DOHH2 (cell line): Measurements from ENCODE around the gene LSAMP.

Experiments
- H3F3A ChIP-seq: fragments of 200-600 bp; sonication (generic), shearing (Covaris generic); 2 replicates; pipeline ENCODE4 v1.6.0; 2016; ENCODE audit warnings: antibody characterized with exemption, mild to moderate bottlenecking; ENCODE audit not compliant: control insufficient read depth, insufficient read depth
- H3K27ac ChIP-seq: fragments of 200-600 bp; sonication (generic); 2 replicates; pipeline ENCODE4 v1.5.1; 2014; ENCODE audit warnings: low read depth, mild to moderate bottlenecking, low read length, moderate library complexity
- H3K27me3 ChIP-seq: fragments of 200-600 bp; sonication (generic); 2 replicates; pipeline ENCODE4 v1.6.1; 2014; ENCODE audit warnings: mild to moderate bottlenecking, low read length, mixed read lengths; ENCODE audit not compliant: control insufficient read depth
- H3K36me3 ChIP-seq: fragments of 200-600 bp; sonication (generic); 2 replicates; pipeline ENCODE4 v1.6.1; 2014; ENCODE audit warnings: mild to moderate bottlenecking, low read length, moderate library complexity, mixed read lengths; ENCODE audit not compliant: control insufficient read depth
- H3K4me1 ChIP-seq: fragments of 200-600 bp; sonication (generic); 2 replicates; pipeline ENCODE4 v1.6.1; 2014; ENCODE audit warnings: mild to moderate bottlenecking, low read length, mixed read lengths; ENCODE audit not compliant: control insufficient read depth
- H3K4me2 ChIP-seq: fragments of 200-600 bp; sonication (generic); 2 replicates; pipeline ENCODE4 v1.6.0; 2014; ENCODE audit warnings: mild to moderate bottlenecking, low read length, moderate library complexity
- H3K4me3 ChIP-seq: fragments of 200-600 bp; sonication (generic); 2 replicates; pipeline ENCODE4 v1.5.1; 2014; ENCODE audit warnings: mild to moderate bottlenecking, low read length, mixed read lengths
- H3K79me2 ChIP-seq: fragments of 200-600 bp; sonication (generic); 2 replicates; pipeline ENCODE4 v1.6.1; 2014; ENCODE audit warnings: mild to moderate bottlenecking, low read length, mixed read lengths; ENCODE audit not compliant: control insufficient read depth
- H3K9me2 ChIP-seq: fragments of 200-600 bp; sonication (generic); replicated peaks from 2 replicates; pipeline ENCODE4 v1.6.1; 2014; ENCODE audit warnings: mild to moderate bottlenecking, low read length, mixed read lengths; ENCODE audit not compliant: control insufficient read depth
- H3K9me3 ChIP-seq: fragments of 200-600 bp; sonication (generic); 2 replicates; pipeline ENCODE4 v1.6.1; 2014; ENCODE audit warnings: antibody characterized with exemption, low read length, mixed read lengths; ENCODE audit not compliant: control insufficient read depth, insufficient read depth
- H4K20me1 ChIP-seq: fragments of 200-600 bp; sonication (generic); 2 replicates; pipeline ENCODE4 v1.6.0; 2014; ENCODE audit warnings: low read depth, mild to moderate bottlenecking, antibody characterized with exemption, low read length, moderate library complexity; ENCODE audit not compliant: control insufficient read depth, insufficient read depth
- EZH2phosphoT487 ChIP-seq: fragments of 200-600 bp; sonication (generic); IDR thresholded peaks from 2 replicates; pipeline ENCODE4 v1.6.1; 2017; ENCODE audit warnings: borderline replicate concordance, mild to moderate bottlenecking, antibody characterized with exemption, low read length, moderate library complexity, mixed read lengths
- TF ChIP-seq, protein P1 (sequence below): fragments of 200-600 bp; sonication (generic); IDR thresholded peaks from one replicate; pipeline ENCODE4 v1.5.1; 2014; ENCODE audit warnings: antibody characterized with exemption, mild to moderate bottlenecking, low read depth, low read length; ENCODE audit not compliant: poor library complexity, severe bottlenecking

The LSAMP gene

DNA sequence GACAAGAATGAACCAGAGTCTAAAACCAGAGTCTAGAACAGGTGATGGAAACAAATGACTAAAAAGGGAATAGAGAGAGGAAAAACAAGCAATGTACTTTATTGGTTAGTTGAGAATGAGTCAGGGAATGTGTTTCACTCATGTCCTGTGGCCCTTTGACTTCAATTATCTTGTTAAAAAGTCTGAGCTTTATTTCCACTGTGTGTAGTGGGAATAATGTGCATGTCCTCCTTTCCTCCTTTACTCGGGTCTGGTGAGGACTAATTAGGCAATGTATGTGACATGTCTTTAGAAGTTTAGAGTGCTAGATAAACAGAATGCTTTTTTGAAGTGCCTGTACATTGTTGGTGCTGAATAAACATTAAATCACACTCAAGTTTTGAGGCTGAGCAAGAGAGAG is 21.3 kb downstream of the LSAMP start:
- no peaks in the 10 kb centered on the region for H3K9me2 ChIP-seq
- no peak for TF ChIP-seq EZH2phosphoT487
- TF ChIP-seq, protein P1, sequence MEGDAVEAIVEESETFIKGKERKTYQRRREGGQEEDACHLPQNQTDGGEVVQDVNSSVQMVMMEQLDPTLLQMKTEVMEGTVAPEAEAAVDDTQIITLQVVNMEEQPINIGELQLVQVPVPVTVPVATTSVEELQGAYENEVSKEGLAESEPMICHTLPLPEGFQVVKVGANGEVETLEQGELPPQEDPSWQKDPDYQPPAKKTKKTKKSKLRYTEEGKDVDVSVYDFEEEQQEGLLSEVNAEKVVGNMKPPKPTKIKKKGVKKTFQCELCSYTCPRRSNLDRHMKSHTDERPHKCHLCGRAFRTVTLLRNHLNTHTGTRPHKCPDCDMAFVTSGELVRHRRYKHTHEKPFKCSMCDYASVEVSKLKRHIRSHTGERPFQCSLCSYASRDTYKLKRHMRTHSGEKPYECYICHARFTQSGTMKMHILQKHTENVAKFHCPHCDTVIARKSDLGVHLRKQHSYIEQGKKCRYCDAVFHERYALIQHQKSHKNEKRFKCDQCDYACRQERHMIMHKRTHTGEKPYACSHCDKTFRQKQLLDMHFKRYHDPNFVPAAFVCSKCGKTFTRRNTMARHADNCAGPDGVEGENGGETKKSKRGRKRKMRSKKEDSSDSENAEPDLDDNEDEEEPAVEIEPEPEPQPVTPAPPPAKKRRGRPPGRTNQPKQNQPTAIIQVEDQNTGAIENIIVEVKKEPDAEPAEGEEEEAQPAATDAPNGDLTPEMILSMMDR: no peak
- H3K27ac ChIP-seq: no peak overlapping the region
- H3K27me3 ChIP-seq: no peaks in the 10 kb centered on the region
- no peak overlapping the region for H3K4me3 ChIP-seq
- no peaks in the 10 kb centered on the region for H4K20me1 ChIP-seq
- H3K9me3 ChIP-seq: no peaks in the 10 kb centered on the region
- H3K4me1 ChIP-seq: no peaks in the 10 kb centered on the region
- H3F3A ChIP-seq: no peaks in the 10 kb centered on the region
- no peaks in the 10 kb centered on the region for H3K36me3 ChIP-seq
- H3K79me2 ChIP-seq: no peaks in the 10 kb centered on the region
- no peak overlapping the region for H3K4me2 ChIP-seq

DNA sequence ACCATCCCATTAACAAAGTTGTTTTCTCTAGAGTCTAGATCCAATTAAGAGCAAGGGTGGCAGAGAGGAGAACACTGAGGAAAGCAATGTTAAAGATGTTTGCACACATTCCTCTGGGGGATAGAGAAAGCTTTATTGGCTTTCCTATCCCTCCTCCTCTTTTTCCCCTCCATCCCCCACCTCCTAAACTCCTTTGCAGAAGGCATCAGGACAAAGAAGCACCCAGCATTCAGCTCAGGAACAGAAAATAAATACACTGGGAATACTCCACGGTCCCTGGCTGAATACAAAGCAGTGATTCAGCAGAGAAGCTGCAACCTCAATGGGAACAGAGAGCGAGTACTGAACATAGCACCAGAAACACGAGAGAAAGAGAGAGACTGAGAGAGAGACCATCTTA is 21.9 kb downstream of the LSAMP start:
- no peaks in the 10 kb centered on the region for H3K79me2 ChIP-seq
- H3K36me3 ChIP-seq: no peaks in the 10 kb centered on the region
- no peak overlapping the region for H3K4me3 ChIP-seq
- H3K4me1 ChIP-seq: no peaks in the 10 kb centered on the region
- H3K9me3 ChIP-seq: no peaks in the 10 kb centered on the region
- H3K9me2 ChIP-seq: no peaks in the 10 kb centered on the region
- no peak overlapping the region for H3K27ac ChIP-seq
- no peak overlapping the region for H3K4me2 ChIP-seq
- no peaks in the 10 kb centered on the region for H3F3A ChIP-seq
- no peaks in the 10 kb centered on the region for H3K27me3 ChIP-seq
- TF ChIP-seq, protein P1: no peak
- no peak for TF ChIP-seq EZH2phosphoT487
- no peaks in the 10 kb centered on the region for H4K20me1 ChIP-seq

DNA sequence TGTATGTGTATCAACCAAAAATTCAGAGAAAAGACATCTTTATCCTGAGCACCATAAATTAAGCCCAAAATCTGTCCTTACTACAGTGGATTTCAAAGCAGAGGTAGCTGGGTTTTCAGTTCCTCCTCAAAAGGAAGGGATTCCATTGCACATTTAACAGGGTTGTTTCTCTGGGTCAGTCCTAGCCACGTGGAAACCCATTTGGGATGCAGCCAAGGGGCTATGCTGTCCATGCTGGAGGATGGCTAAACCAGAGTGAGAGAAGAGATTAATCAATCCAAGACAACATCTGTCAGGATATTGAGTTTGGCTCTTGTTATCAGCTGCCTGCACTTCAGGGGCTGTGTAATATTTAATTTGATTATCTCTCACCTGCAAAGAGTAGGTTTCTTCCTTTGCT is 28.1 kb downstream of the LSAMP start:
- no peak overlapping the region for H3K4me3 ChIP-seq
- H3K79me2 ChIP-seq: no peaks in the 10 kb centered on the region
- H3K27ac ChIP-seq: no peak overlapping the region
- H3K9me2 ChIP-seq: no peaks in the 10 kb centered on the region
- no peaks in the 10 kb centered on the region for H3K4me1 ChIP-seq
- no peak for TF ChIP-seq EZH2phosphoT487
- TF ChIP-seq, protein P1: no peak
- no peaks in the 10 kb centered on the region for H3K27me3 ChIP-seq
- H3F3A ChIP-seq: no peaks in the 10 kb centered on the region
- H3K9me3 ChIP-seq: no peaks in the 10 kb centered on the region
- H4K20me1 ChIP-seq: no peaks in the 10 kb centered on the region
- no peak overlapping the region for H3K4me2 ChIP-seq
- no peaks in the 10 kb centered on the region for H3K36me3 ChIP-seq

DNA sequence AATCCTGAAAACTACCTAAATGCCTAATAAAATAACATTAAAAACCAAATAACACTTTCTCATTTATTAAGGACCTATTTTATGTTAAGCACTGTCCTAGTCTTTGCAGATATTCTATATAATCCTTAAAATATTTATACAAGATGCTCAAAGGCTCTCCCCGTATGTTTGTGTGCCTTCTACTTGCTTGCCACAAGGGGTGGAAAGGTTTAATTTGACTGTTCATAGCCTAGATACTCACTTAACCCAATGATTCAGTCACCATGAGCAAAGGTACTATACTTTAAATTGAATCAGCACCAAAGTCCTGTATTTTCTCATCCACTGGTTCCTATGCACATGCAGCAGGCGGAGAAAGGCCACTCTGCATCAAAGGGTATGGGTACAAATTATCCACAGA is 32.0 kb downstream of the LSAMP start:
- Histone ChIP-seq H3K9me3 (no peaks in the 10 kb centered on the region), H3K79me2 (no peaks in the 10 kb centered on the region), H3F3A (no peaks in the 10 kb centered on the region), H3K9me2 (no peaks in the 10 kb centered on the region), H3K36me3 (no peaks in the 10 kb centered on the region), H3K4me1 (no peaks in the 10 kb centered on the region), H3K27me3 (no peaks in the 10 kb centered on the region), H3K4me3 (no peak overlapping the region), H3K27ac (no peak overlapping the region), H3K4me2 (no peak overlapping the region), H4K20me1 (no peaks in the 10 kb centered on the region)
- no peak for TF ChIP-seq EZH2phosphoT487
- TF ChIP-seq, protein P1: no peak
